ENCODE results near the gene CLDN19. TPM values are rescaled to one million over a fixed set of nuclear protein-coding genes. Genes with fewer than 3 reads are reported as not detected.

Gene CLDN19
- total and polyA plus RNA-seq, 9 of the 15 experiments (the other 6 are each of a cell fraction or from before 2014, with no cell fraction given): not detected

DNA sequence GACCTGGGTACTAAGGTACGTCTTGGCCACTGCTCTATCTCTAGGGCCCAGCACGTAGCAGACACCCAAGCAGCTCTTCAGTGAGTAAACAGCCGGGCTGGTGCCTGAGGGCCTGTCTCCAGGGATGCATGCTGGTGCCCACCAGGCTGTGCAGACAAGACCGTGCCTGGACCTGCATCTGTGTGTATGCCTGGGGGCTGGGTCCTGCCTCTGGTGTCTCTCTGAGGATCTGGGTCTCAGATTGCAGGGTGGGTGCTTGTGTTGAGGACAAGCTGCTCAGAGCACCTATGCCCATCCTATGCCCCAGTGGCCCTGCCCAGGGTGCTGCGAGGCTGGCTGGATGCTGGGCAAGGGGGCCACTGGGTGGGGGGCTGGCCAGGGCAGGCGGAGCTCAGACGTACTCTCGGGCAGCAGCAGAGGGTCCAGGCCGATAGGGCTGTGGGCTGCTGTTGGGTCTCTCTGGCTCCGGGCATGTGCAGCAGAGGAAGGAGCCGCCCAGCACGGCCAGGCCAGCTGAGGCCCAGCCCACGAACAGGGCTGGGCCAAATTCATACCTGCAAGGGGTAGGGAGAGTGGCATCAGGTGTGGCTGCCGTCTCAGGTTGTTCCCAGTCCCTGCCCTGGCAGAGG, 4.4 kb downstream of the CLDN19 start:
- H3K27me3 ChIP-seq (ENCODE audit: control insufficient read depth in 2 of 2, insufficient read depth in 2 of 2, low read length in 2 of 2): peaks cover 7 to 49% of the 10 kb centered on the region in 2 experiments; a peak in 4 of 5 replicates
- DNase-seq (ENCODE audit: extremely low read depth in 1 of 4, low spot score in 3 of 4) (peak in 1 of 4 experiments; percentile 30), ATAC-seq (no peak; the same call in 2 of the 3 replicates), FAIRE-seq (peak; percentile 54)
- BruUV-seq (replicated peaks): no TSS peak
- no peak overlapping the region for H3K4me3 ChIP-seq
- peaks cover 5% of the 10 kb centered on the region; the same call in 1 of the 2 replicates for H4K20me1 ChIP-seq (replicated peaks; ENCODE audit: control insufficient read depth, insufficient read depth, low read length)
- no peaks in the 10 kb centered on the region for H3K79me2 ChIP-seq (ENCODE audit: control insufficient read depth, insufficient read depth, low read length)
- intact Hi-C loops (cut with micrococcal nuclease) (loop anchor here (10.0 kb wide), 2 partner anchors 391 to 591 kb away; no protein-coding TSS in a partner anchor), in situ Hi-C loops (cut with MboI) (loop anchor here (25.0 kb wide), 1 partner anchor 148 kb away; no protein-coding TSS in a partner anchor)
- no peak overlapping the region for H3K4me2 ChIP-seq (ENCODE audit: insufficient read depth, low read length)
- H3K4me1 ChIP-seq (replicated peaks in 1 of 2; ENCODE audit: control insufficient read depth in 2 of 2, insufficient read depth in 2 of 2, low read length in 2 of 2): peaks cover 0 to 40% of the 10 kb centered on the region in 2 experiments; a peak in 3 of 5 replicates
- H3K9ac ChIP-seq (ENCODE audit: insufficient read depth in 1 of 2, low read depth in 2 of 2, low read length in 2 of 2): peak overlapping the region in 1 of 2 experiments; percentile 12; a peak in 1 of 4 replicates
- POLR2A ChIA-PET: interaction anchor here (0.7 to 2.0 kb wide), 4 partner anchors 10 to 687 kb away, joined by 3 to 14 read pairs (median 3); no protein-coding TSS in a partner anchor
- no peaks in the 10 kb centered on the region for H3K36me3 ChIP-seq (ENCODE audit: control insufficient read depth, insufficient read depth, low read length)
- WGBS (ENCODE audit: insufficient coverage, low coverage, missing lambda C conversion rate): 19% methylated on average over 14 of the region's 14 CpGs
- peaks cover 5% of the 10 kb centered on the region for H3K9me1 ChIP-seq (ENCODE audit: control insufficient read depth, insufficient read depth, low read length)
- CTCF ChIA-PET (ENCODE audit: low intra/inter-chr PET ratio): no interaction called here
- no peak overlapping the region for H3K27ac ChIP-seq (ENCODE audit: extremely low read depth, low read depth, low read length)
- no peaks in the 10 kb centered on the region for H3K9me3 ChIP-seq (replicated peaks; ENCODE audit: control insufficient read depth, insufficient read depth, low read depth, low read length)
- H2AFZ ChIP-seq (ENCODE audit: low read depth, low read length): no peak overlapping the region
- peak; percentile 84 for TF ChIP-seq EGR1 (conservative IDR thresholded peaks at IDR 0.05)
- TF ChIP-seq HDGF (IDR thresholded peaks at IDR 0.05): no peak

DNA sequence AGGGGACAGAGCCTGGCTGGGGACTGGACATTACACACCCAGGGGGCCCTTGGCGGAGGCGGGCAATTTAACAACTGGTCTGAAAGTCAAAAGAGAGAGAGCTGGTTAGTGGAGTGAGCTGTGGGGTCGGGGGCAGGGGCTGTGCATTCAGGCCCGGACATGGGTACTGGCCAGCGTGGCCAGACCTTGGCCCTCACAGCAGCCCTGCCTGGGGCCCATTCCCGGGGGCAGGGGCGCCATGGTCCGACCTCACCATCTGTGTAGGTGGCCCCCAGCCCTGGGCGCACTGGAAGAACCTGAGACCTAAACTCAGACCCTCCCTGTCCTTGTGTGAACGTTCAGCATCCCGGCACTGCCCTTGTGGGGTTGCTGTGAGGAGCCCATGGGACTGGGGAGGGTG, 5.0 kb downstream of the CLDN19 start:
- H3K4me2 ChIP-seq (ENCODE audit: insufficient read depth, low read length): no peak overlapping the region
- H3K36me3 ChIP-seq (ENCODE audit: control insufficient read depth, insufficient read depth, low read length): no peaks in the 10 kb centered on the region
- H3K27ac ChIP-seq (ENCODE audit: extremely low read depth, low read depth, low read length): no peak overlapping the region
- 13% methylated on average over 11 of the region's 11 CpGs for WGBS (ENCODE audit: insufficient coverage, low coverage, missing lambda C conversion rate)
- no peak for ATAC-seq
- H3K9me1 ChIP-seq (ENCODE audit: control insufficient read depth, insufficient read depth, low read length): peaks cover 5% of the 10 kb centered on the region
- ChIA-PET CTCF (ENCODE audit: low intra/inter-chr PET ratio) (no interaction called here), POLR2A (interaction anchor here (0.8 kb wide), 1 partner anchor 50 kb away, joined by 3 read pairs; no protein-coding TSS in a partner anchor)
- intact Hi-C loops (cut with micrococcal nuclease): loop anchor here (10.0 kb wide), 2 partner anchors 390 to 590 kb away; no protein-coding TSS in a partner anchor
- no peak overlapping the region for H3K4me3 ChIP-seq
- H3K27me3 ChIP-seq (ENCODE audit: control insufficient read depth in 2 of 2, insufficient read depth in 2 of 2, low read length in 2 of 2): peaks cover 7 to 45% of the 10 kb centered on the region in 2 experiments; a peak in 4 of 5 replicates
- no peak for FAIRE-seq
- H3K4me1 ChIP-seq (replicated peaks in 1 of 2; ENCODE audit: control insufficient read depth in 2 of 2, insufficient read depth in 2 of 2, low read length in 2 of 2): peaks cover 0 to 36% of the 10 kb centered on the region in 2 experiments; a peak in 3 of 5 replicates
- 0 out of 4 replicates have a peak overlapping the region, but pooled peaks of 1 of the 2 experiments have one; percentile 8 for H3K9ac ChIP-seq (ENCODE audit: insufficient read depth in 1 of 2, low read depth in 2 of 2, low read length in 2 of 2)
- no TSS peak for BruUV-seq (replicated peaks)
- no peak for TF ChIP-seq ZBED1 (IDR thresholded peaks at IDR 0.05)
- no peaks in the 10 kb centered on the region for H3K79me2 ChIP-seq (ENCODE audit: control insufficient read depth, insufficient read depth, low read length)
- in situ Hi-C loops (cut with MboI): loop anchor here (25.0 kb wide), 1 partner anchor 148 kb away; no protein-coding TSS in a partner anchor
- no peak overlapping the region for H2AFZ ChIP-seq (ENCODE audit: low read depth, low read length)
- H4K20me1 ChIP-seq (replicated peaks; ENCODE audit: control insufficient read depth, insufficient read depth, low read length): peaks cover 5% of the 10 kb centered on the region; the same call in 1 of the 2 replicates
- H3K9me3 ChIP-seq (replicated peaks; ENCODE audit: control insufficient read depth, insufficient read depth, low read depth, low read length): no peaks in the 10 kb centered on the region
- no peak for DNase-seq (ENCODE audit: extremely low read depth in 1 of 4, low spot score in 3 of 4)
